TTC549 (cell line): ENCODE measurements around the gene SAAL1.

Experiments used
- FAIRE-seq: peaks from 2 replicates; lab custom pipeline; 2012; peaks lifted over from hg19 to GRCh38; lab: Jason Lieb, UNC

Gene SAAL1

DNA sequence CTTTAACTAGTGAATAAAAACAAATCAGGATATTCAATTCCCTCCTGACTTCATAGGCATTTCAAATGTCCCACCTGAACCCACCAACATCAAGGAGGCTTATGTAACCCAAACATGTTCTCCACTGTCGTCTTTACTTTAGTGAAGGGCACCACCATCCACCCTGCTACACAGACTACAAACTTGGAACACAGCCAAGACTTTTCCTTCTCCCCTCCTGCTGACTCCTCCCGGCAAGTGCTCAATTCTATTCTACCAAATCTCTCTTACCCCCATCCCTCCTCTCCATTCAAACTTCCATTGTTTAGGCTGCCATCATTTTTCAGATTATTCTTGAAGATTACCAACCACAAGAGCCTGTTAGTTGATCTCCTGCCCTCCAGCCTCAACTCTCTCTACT, 24.3 kb downstream of the SAAL1 start:
- FAIRE-seq: no peak

- FAIRE-seq: no peak
Measured at GRCh38 chr11:18080451-18080850, 25.4 kb downstream of the SAAL1 start.

GRCh38 chr11:18078909-18079308, 27.0 kb downstream of the SAAL1 start:
- FAIRE-seq: no peak

DNA sequence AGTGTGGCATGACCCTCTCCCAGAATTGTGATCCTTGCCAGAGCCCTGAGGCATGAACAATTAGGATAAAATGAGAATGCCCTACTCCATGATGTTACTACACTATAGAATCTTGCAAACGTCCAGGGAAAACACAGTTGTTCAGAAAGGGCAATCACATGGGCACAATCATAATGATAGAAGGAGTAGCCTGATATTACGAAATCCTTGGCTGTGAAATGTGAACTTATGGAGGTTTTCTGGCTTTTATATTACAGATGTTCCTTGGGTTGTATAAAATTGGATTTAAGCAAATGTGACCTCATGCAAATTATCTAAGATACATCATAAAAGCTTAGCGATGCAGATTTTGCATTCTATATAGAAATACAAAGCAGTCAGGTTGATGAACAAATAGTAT, 30.4 kb downstream of the SAAL1 start:
- no peak for FAIRE-seq

GRCh38 chr11:18071098-18071705, 34.7 kb downstream of the SAAL1 start:
- FAIRE-seq: no peak

DNA sequence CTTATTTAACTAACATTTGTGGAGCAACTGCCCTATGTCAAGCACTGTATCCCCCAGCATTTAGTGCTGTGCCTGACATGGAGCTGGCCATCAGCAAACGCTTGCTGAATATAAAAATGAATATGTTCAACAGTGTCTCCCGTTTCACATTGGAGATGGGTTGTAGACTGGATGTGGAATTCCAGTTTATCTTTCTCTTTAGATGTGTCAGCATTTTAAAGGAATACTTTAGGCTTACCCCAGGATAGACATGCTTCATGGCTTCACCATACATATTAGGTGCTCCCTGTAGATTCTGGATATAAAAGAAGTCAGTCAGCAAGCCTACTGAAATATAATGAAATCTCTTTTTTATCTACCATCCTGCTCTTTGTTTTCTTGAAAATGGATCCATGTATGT, 38.5 kb downstream of the SAAL1 start:
- FAIRE-seq: no peak

- no peak for FAIRE-seq
Measured at GRCh38 chr11:18066626-18067025, 39.3 kb downstream of the SAAL1 start.

DNA sequence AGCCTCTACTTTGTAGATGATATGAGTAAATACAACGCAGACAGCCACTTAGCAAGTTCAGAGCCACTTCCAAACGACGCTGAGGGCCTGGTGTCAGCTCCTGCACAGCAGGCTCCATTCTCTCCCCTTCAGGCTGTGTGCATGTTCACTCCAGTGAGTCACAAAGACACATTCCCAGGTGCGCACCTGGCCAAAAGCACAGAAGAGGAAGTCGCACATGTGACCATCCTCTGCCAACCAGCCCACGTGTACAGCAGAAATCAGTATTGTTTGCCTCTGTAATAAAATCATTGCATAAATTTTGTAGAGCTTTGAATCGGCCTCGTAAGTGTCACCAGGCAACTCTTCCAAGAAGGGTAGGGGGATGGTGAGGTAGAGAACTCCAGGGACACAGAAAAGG, 40.3 kb downstream of the SAAL1 start:
- FAIRE-seq: no peak

DNA sequence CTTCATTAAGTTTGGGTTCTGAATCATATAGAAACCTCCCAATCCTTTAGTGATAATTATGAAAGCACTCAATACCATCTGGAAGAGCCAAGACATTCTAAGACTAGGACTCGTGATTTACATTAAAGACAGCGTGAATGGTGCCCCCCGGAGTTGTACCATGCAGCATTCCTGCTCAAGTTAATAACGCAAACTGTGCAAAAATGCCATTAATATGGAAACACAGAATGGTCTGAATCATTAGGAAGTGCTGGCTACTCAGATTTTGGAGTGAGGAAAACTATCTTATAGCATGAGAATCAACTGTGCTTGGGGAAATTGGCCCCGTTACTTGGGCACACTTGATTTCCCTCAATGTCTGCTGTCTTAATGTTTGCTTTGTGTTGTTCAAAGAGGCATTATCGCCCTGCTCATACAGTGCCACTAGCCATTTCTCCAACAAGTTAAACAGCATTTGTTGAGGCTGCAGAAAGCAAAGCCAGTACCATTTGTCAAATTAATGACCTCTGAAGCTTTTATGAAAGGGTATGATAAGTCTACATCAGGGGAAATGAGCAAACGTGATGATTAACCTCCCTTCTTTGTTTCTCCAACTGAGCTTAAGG, 41.3 kb downstream of the SAAL1 start:
- no peak for FAIRE-seq

- no peak for FAIRE-seq
Measured at GRCh38 chr11:18063862-18064434, 41.9 kb downstream of the SAAL1 start.

GRCh38 chr11:18063125-18063524, 42.8 kb downstream of the SAAL1 start:
- FAIRE-seq: no peak

DNA sequence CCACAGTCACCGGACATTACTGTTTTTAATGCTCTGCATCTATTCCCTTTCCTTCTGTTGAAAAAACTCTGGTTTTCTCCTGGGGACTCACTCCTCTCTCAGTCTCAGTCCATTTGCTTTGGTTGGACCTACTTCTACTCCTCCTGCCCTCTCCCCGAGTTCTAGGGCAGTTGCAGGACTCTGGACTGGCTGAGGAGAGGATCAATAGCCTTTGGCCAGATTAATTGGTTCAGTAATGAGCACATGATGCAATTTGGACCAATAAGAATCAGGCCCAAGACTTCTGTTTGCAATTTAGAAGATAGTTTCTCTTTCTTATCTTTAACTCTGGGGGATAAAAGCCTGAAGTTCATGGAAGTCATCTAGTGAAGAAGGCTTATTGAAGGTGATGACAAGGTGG, 44.5 kb downstream of the SAAL1 start:
- FAIRE-seq: no peak

DNA sequence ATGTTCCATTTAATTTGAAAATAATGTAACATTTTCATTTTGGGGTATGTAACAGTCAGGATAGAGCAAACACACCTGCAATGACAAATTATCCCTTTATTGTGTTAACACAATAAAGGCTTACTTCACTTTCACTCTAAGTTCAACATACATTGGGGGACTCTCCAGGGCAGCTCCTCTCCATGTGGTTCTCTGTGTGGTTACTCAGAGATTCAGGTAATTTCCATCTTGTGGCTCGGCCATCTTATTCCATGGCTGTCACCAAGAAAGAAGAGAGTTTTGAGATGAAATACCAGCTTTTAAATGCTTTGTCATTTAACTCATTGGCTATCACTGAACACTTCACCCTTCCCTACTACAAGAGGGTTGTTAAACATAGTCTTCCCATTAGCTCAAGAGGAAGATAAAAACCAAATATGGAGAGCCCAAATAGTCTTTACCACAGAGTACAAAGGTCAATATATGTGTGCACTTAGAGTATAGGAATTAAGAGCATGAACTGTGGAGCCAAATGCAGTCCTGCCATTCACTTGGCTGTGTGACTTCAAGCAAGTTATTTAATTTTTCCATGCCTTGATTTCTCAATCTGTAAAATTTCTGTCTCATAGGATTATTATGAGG, 49.2 kb downstream of the SAAL1 start:
- no peak for FAIRE-seq

GRCh38 chr11:18054511-18055103, 51.3 kb downstream of the SAAL1 start:
- FAIRE-seq: no peak

GRCh38 chr11:18050848-18051247, 55.0 kb downstream of the SAAL1 start:
- FAIRE-seq: no peak

GRCh38 chr11:18046116-18046777, 59.6 kb downstream of the SAAL1 start, which contains the start of gene TPH1:
TSS of gene TPH1 (minus strand) at chr11:18046269. CDS start at chr11:18040762, 5,507 bp downstream.
- no peak for FAIRE-seq

- FAIRE-seq: no peak
Measured at GRCh38 chr11:18036456-18036855, 69.4 kb downstream of the SAAL1 start.
